GM23338 (cell line): ENCODE measurements around the gene RNASE3. TPM values are rescaled to one million over a fixed set of nuclear protein-coding genes. Genes with fewer than 3 reads are reported as not detected.

ENCODE experiments used
- ATAC-seq: fragments of 200-7000 bp; cut with Tn5 transposase; 3 replicates; pipeline ENCODE4 v1.9.1; 2020
- DNase-seq: peaks from one replicate; pipeline ENCODE4 v3.0.0-alpha.2; 2015; ENCODE audit warnings: low spot score
- H2AFZ ChIP-seq: fragments of 200-600 bp; sonication (generic); 2 replicates; pipeline ENCODE4 v1.8.0; 2016; ENCODE audit warnings: antibody characterized with exemption, mild to moderate bottlenecking, moderate library complexity
- H3F3A ChIP-seq: fragments of 200-600 bp; sonication (generic); replicated peaks from 2 replicates; pipeline ENCODE4 v1.8.0; 2017; ENCODE audit warnings: antibody characterized with exemption, mixed run types, low read depth
- H3K27ac ChIP-seq: fragments of 200-600 bp; sonication (generic); 2 replicates; pipeline ENCODE4 v1.6.1; 2016; ENCODE audit warnings: low read depth
- H3K27me3 ChIP-seq: fragments of 200-600 bp; sonication (generic); 2 replicates; pipeline ENCODE4 v1.8.0; 2016; ENCODE audit warnings: mild to moderate bottlenecking, mixed run types, moderate library complexity; ENCODE audit not compliant: insufficient read depth
- H3K36me3 ChIP-seq: fragments of 200-600 bp; sonication (generic); 2 replicates; pipeline ENCODE4 v1.8.0; 2016; ENCODE audit warnings: mild to moderate bottlenecking; ENCODE audit not compliant: insufficient read depth
- H3K4me1 ChIP-seq: fragments of 200-600 bp; sonication (generic); 2 replicates; pipeline ENCODE4 v1.8.0; 2016; ENCODE audit warnings: mild to moderate bottlenecking, moderate library complexity; ENCODE audit not compliant: insufficient read depth
- H3K4me2 ChIP-seq: fragments of 200-600 bp; sonication (generic); 2 replicates; pipeline ENCODE4 v1.7.1; 2017; ENCODE audit warnings: mixed run types
- H3K4me3 ChIP-seq: fragments of 200-600 bp; sonication (generic); 2 replicates; pipeline ENCODE4 v1.6.1; 2016; ENCODE audit warnings: mixed run types
- H3K79me2 ChIP-seq: fragments of 200-600 bp; sonication (generic); replicated peaks from 2 replicates; pipeline ENCODE4 v1.8.0; 2017; ENCODE audit warnings: mild to moderate bottlenecking; ENCODE audit not compliant: insufficient read depth
- H3K9me2 ChIP-seq: fragments of 200-600 bp; sonication (generic); 2 replicates; pipeline ENCODE4 v1.8.0; 2017; ENCODE audit not compliant: insufficient read depth
- H4K20me1 ChIP-seq: fragments of 200-600 bp; sonication (generic); replicated peaks from 2 replicates; pipeline ENCODE4 v1.8.0; 2017; ENCODE audit warnings: mild to moderate bottlenecking; ENCODE audit not compliant: insufficient read depth
- H3K27ac Mint-ChIP-seq: 2 replicates; pipeline ENCODE4 v1.8.0; 2020; ENCODE audit warnings: inconsistent platforms, mild to moderate bottlenecking, moderate library complexity, mixed read lengths
- H3K27me3 Mint-ChIP-seq: 3 replicates; pipeline ENCODE4 v1.8.0; 2022; ENCODE audit warnings: low read depth, mild to moderate bottlenecking, moderate library complexity, mixed read lengths, inconsistent platforms; ENCODE audit not compliant: insufficient read depth, poor library complexity
- H3K36me3 Mint-ChIP-seq: 3 replicates; pipeline ENCODE4 v1.8.0; 2021; ENCODE audit warnings: low read depth, mild to moderate bottlenecking, inconsistent platforms, moderate library complexity, mixed read lengths
- H3K4me1 Mint-ChIP-seq: 3 replicates; pipeline ENCODE4 v1.8.0; 2020; ENCODE audit warnings: mild to moderate bottlenecking, inconsistent platforms, mixed read lengths
- H3K4me3 Mint-ChIP-seq: 3 replicates; pipeline ENCODE4 v1.8.0; 2021; ENCODE audit warnings: moderate library complexity, mild to moderate bottlenecking, inconsistent platforms, mixed read lengths
- H3K9me3 Mint-ChIP-seq: 3 replicates; pipeline ENCODE4 v1.8.0; 2020; ENCODE audit warnings: moderate library complexity, mild to moderate bottlenecking, inconsistent platforms, mixed read lengths
- CREB1 ChIP-seq: fragments of 250-450 bp; sonication (Bioruptor Pico); IDR thresholded peaks from 2 replicates; pipeline ENCODE4 v1.5.0; 2020; ENCODE audit warnings: low read depth, mild to moderate bottlenecking, moderate library complexity
- CTCF ChIP-seq, 2 experiments: fragments of 200-600 bp in 1 of 2; sonication (generic) in 1 of 2; conservative IDR thresholded peaks; 2 replicates each; pipeline versions ENCODE4 v1.5.1 to v1.6.1; 2016 to 2017; ENCODE audit warnings: antibody characterized with exemption in 2 of 2, low read depth in 2 of 2, mild to moderate bottlenecking in 2 of 2, moderate library complexity in 1 of 2
- ETS1 ChIP-seq: IDR thresholded peaks from 2 replicates; pipeline ENCODE4 v1.6.1; 2016; ENCODE audit warnings: antibody characterized with exemption
- EZH2 ChIP-seq: fragments of 200-600 bp; sonication (generic); IDR thresholded peaks from one replicate; pipeline ENCODE4 v1.8.0; 2017; ENCODE audit warnings: antibody characterized with exemption, mild to moderate bottlenecking, low read depth; ENCODE audit not compliant: unreplicated experiment
- EZH2phosphoT487 ChIP-seq: fragments of 200-600 bp; sonication (generic); IDR thresholded peaks from one replicate; pipeline ENCODE4 v1.8.1; 2018; ENCODE audit warnings: antibody characterized with exemption; ENCODE audit not compliant: unreplicated experiment
- JUNB ChIP-seq: IDR thresholded peaks from one replicate; pipeline ENCODE4 v1.6.1; 2016; ENCODE audit warnings: antibody characterized with exemption; ENCODE audit not compliant: unreplicated experiment
- NANOG ChIP-seq: IDR thresholded peaks from 2 replicates; pipeline ENCODE4 v1.6.1; 2016; ENCODE audit warnings: antibody characterized with exemption, borderline replicate concordance
- POLR2AphosphoS5 ChIP-seq: IDR thresholded peaks from 2 replicates; pipeline ENCODE4 v1.6.1; 2016; ENCODE audit warnings: antibody characterized with exemption, low read depth
- REST ChIP-seq: IDR thresholded peaks from one replicate; pipeline ENCODE4 v1.6.1; 2018; ENCODE audit warnings: antibody characterized with exemption; ENCODE audit not compliant: unreplicated experiment
- STAT1 ChIP-seq: IDR thresholded peaks from one replicate; pipeline ENCODE4 v1.6.1; 2016; ENCODE audit warnings: antibody characterized with exemption; ENCODE audit not compliant: unreplicated experiment
- ZNF114 ChIP-seq: fragments of 250-450 bp; sonication (Bioruptor Pico); IDR thresholded peaks from 2 replicates; pipeline ENCODE4 v1.5.0; 2020; ENCODE audit warnings: mild to moderate bottlenecking, moderate library complexity
- ZNF331 ChIP-seq: fragments of 250-450 bp; sonication (Bioruptor Pico); IDR thresholded peaks from 2 replicates; pipeline ENCODE4 v1.5.0; 2020; ENCODE audit warnings: low read depth, mild to moderate bottlenecking, moderate library complexity
- ZNF462 ChIP-seq: fragments of 250-450 bp; sonication (Bioruptor Pico); IDR thresholded peaks from 2 replicates; pipeline ENCODE4 v1.5.0; 2020; ENCODE audit warnings: mild to moderate bottlenecking, moderate library complexity
- polyA plus RNA-seq: library from polyadenylated mRNA; unstranded; fragments of >200 nt; fragmentation: Nextera tagmentation; extraction: Ambion mirVana; gene quantifications from 2 replicates; pipeline ENCODE4 v1.2.1, GENCODE V29; 2016
- total RNA-seq: library from RNA; depleted of rRNA; stranded (reverse); fragments of >200 nt; shearing (Covaris generic); gene quantifications from 2 replicates; pipeline ENCODE4 v1.2.3, GENCODE V29; 2014

Gene RNASE3
- total and polyA plus RNA-seq, 2 experiments from 2014 or later = not detected

- peaks cover 36% of the 10 kb centered on the region for H3K4me1 Mint-ChIP-seq
- Histone ChIP-seq H3K36me3 (no peaks in the 10 kb centered on the region), H3F3A (no peaks in the 10 kb centered on the region), H3K27ac (no peak overlapping the region), H4K20me1 (no peaks in the 10 kb centered on the region), H3K4me2 (no peak overlapping the region), H3K79me2 (no peaks in the 10 kb centered on the region), H3K27me3 (no peaks in the 10 kb centered on the region), H3K9me2 (no peaks in the 10 kb centered on the region), H3K4me3 (no peak overlapping the region), H3K4me1 (peaks cover 15% of the 10 kb centered on the region), H2AFZ (0 out of 2 replicates have a peak overlapping the region, but pooled peaks have one; percentile 16)
- no peaks in the 10 kb centered on the region for H3K27me3 Mint-ChIP-seq
- no peak overlapping the region for H3K27ac Mint-ChIP-seq
- H3K4me3 Mint-ChIP-seq = no peak overlapping the region
- H3K36me3 Mint-ChIP-seq = no peaks in the 10 kb centered on the region
- DNase-seq (no peak), ATAC-seq (no peak)
- no peaks in the 10 kb centered on the region for H3K9me3 Mint-ChIP-seq
- TF ChIP-seq POLR2AphosphoS5 (no peak), ZNF462 (no peak), REST (no peak), JUNB (no peak), ZNF114 (no peak), CTCF (conservative IDR thresholded peaks at IDR 0.05; ENCODE audit: low read depth in 2 of 2) (no peak), EZH2phosphoT487 (no peak), STAT1 (no peak), NANOG (no peak), ETS1 (no peak), EZH2 (no peak), ZNF331 (CRISPR knock-in tag) (no peak), CREB1 (CRISPR knock-in tag) (no peak)
Observed at GRCh38 chr14:20853042-20853441, 38.1 kb upstream of the RNASE3 start.
